Right atrium auricular region (tissue), 2 donors: Measurements from ENCODE around the gene TNFAIP6. TPM values are rescaled to one million over a fixed set of nuclear protein-coding genes. Genes with fewer than 3 reads are reported as not detected.

Experiments
- DNase-seq: peaks from one replicate; pipeline ENCODE4 v3.0.0-alpha.2; 2019; ENCODE audit warnings: low spot score
- H3K27ac ChIP-seq, 2 donors: fragments of 200-600 bp; sonication (generic); 1 replicate in 1 of 2; 2 replicates in 1 of 2; pipeline ENCODE4 v1.5.1; 2016 to 2019
- H3K27me3 ChIP-seq, 2 donors: fragments of 200-600 bp; sonication (generic); one replicate each; pipeline versions ENCODE4 v1.5.1 to v1.6.0; 2017 to 2019
- H3K36me3 ChIP-seq: fragments of 200-600 bp; sonication (generic); one replicate; pipeline ENCODE4 v1.5.1; 2016
- H3K4me1 ChIP-seq, 2 donors: fragments of 200-600 bp; sonication (generic); one replicate each; pipeline versions ENCODE4 v1.5.1 to v1.6.0; 2017 to 2019
- H3K4me3 ChIP-seq, 2 donors: fragments of 200-600 bp; sonication (generic); 1 replicate in 1 of 2; 2 replicates in 1 of 2; pipeline ENCODE4 v1.5.1; 2017 to 2019; ENCODE audit warnings: mild to moderate bottlenecking in 1 of 2, moderate library complexity in 1 of 2
- H3K9me3 ChIP-seq, 2 donors: fragments of 200-600 bp; sonication (generic); one replicate each; pipeline ENCODE4 v1.5.1; 2019
- CTCF ChIP-seq, 2 donors: fragments of 200-600 bp; sonication (generic); IDR thresholded peaks; one replicate each; pipeline ENCODE4 v1.5.1; 2019; ENCODE audit warnings: antibody characterized with exemption in 2 of 2
- total RNA-seq, 2 donors: library from RNA; depleted of rRNA; stranded (reverse); fragments of >200 nt; gene quantifications; one replicate each; pipeline ENCODE4 v1.1.0, GENCODE V29; 2016

TNFAIP6 gene
- total RNA-seq, 2 donors from 2014 or later: 2.8 to 5.2 TPM

GRCh38 chr2:151329998-151330397 lies 27.4 kb upstream of the TNFAIP6 start:
- Histone ChIP-seq H3K9me3 (peaks cover 0 to 8% of the 10 kb centered on the region in 2 donors), H3K36me3 (no peaks in the 10 kb centered on the region), H3K4me3 (no peak overlapping the region), H3K4me1 (no peaks in the 10 kb centered on the region), H3K27me3 (no peaks in the 10 kb centered on the region), H3K27ac (no peak overlapping the region)
- TF ChIP-seq CTCF (IDR thresholded peaks at IDR 0.05): no peak
- no peak for DNase-seq

GRCh38 chr2:151333083-151333482 lies 24.3 kb upstream of the TNFAIP6 start:
- H3K4me3 ChIP-seq: no peak overlapping the region
- no peak for DNase-seq
- no peak overlapping the region for H3K27ac ChIP-seq
- peaks cover 0 to 8% of the 10 kb centered on the region in 2 donors for H3K9me3 ChIP-seq
- no peaks in the 10 kb centered on the region for H3K36me3 ChIP-seq
- no peak for TF ChIP-seq CTCF (IDR thresholded peaks at IDR 0.05)
- no peaks in the 10 kb centered on the region for H3K4me1 ChIP-seq
- H3K27me3 ChIP-seq: no peaks in the 10 kb centered on the region

GRCh38 chr2:151334082-151334815 lies 23.1 kb upstream of the TNFAIP6 start:
- Histone ChIP-seq H3K9me3 (peaks cover 0 to 8% of the 10 kb centered on the region in 2 donors), H3K27me3 (no peaks in the 10 kb centered on the region), H3K4me3 (no peak overlapping the region), H3K27ac (peak overlapping the region in 1 of 2 donors; percentile 51), H3K36me3 (no peaks in the 10 kb centered on the region), H3K4me1 (no peaks in the 10 kb centered on the region)
- TF ChIP-seq CTCF (IDR thresholded peaks at IDR 0.05): no peak
- no peak for DNase-seq

GRCh38 chr2:151336863-151337371 lies 20.5 kb upstream of the TNFAIP6 start:
- Histone ChIP-seq H3K27ac (no peak overlapping the region), H3K36me3 (no peaks in the 10 kb centered on the region), H3K4me3 (no peak overlapping the region), H3K4me1 (no peaks in the 10 kb centered on the region), H3K9me3 (peaks cover 0 to 8% of the 10 kb centered on the region in 2 donors), H3K27me3 (no peaks in the 10 kb centered on the region)
- DNase-seq: no peak
- no peak for TF ChIP-seq CTCF (IDR thresholded peaks at IDR 0.05)

- no peak overlapping the region for H3K4me3 ChIP-seq
- H3K4me1 ChIP-seq: no peaks in the 10 kb centered on the region
- no peak for DNase-seq
- peaks cover 0 to 8% of the 10 kb centered on the region in 2 donors for H3K9me3 ChIP-seq
- H3K27me3 ChIP-seq: no peaks in the 10 kb centered on the region
- no peak for TF ChIP-seq CTCF (IDR thresholded peaks at IDR 0.05)
- no peaks in the 10 kb centered on the region for H3K36me3 ChIP-seq
- H3K27ac ChIP-seq: no peak overlapping the region
These were observed 19.7 kb upstream of the TNFAIP6 start for GRCh38 chr2:151337643-151338042.
